Measurements from ENCODE around the gene TBCE. TPM values are rescaled to one million over a fixed set of nuclear protein-coding genes. Genes with fewer than 3 reads are reported as not detected.

The TBCE gene
- total RNA-seq, 1 experiment from 2014 or later, result 41.6 TPM

DNA sequence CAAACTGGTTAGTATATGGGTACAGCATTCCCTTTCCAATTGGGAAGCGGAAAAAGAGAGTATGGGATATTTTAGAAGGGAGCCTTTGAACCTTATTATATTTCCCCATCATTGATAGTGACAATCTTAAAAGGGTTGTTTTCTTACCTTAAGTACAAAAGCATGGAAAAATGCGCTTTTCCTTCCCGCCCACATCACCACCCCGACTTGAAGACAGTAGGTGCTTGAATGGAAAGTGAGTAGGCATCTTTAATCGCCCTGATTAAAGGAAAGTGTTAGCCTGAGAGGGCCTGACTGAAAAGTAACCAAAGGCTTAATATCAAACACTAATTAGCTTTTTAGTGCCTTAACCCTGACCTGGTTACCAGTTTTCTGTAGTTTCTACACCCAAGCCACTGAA lies 23.5 kb upstream of the TBCE start:
- H3K9me3 Mint-ChIP-seq, result no peaks in the 10 kb centered on the region; a peak in 1 of 5 replicates
- H3K36me3 Mint-ChIP-seq (ENCODE audit: insufficient read depth in 1 of 3, low read depth in 3 of 3), result peaks cover 10 to 30% (median 27%) of the 10 kb centered on the region in 3 experiments; a peak in 6 of 7 replicates
- Histone ChIP-seq H3K23ac (ENCODE audit: insufficient read length, low read depth, low read length) (no peak overlapping the region), H3K9ac (ENCODE audit: extremely low read depth, insufficient read length, low read length) (no peak overlapping the region), H3K56ac (ENCODE audit: insufficient read length, low read depth, low read length) (no peak overlapping the region), H4K91ac (ENCODE audit: insufficient read length, low read depth, low read length) (no peak overlapping the region), H2AFZ (ENCODE audit: low read length) (no peak overlapping the region), H2AK5ac (ENCODE audit: insufficient read length, low read length) (no peak overlapping the region), H2BK15ac (ENCODE audit: low read depth, low read length) (no peak overlapping the region), H4K5ac (ENCODE audit: insufficient read length, low read depth, low read length) (no peak overlapping the region), H3K9me3 (ENCODE audit: control insufficient read depth, low read depth, low read length) (no peaks in the 10 kb centered on the region), H3K4me1 (ENCODE audit: insufficient read depth, low read length) (no peaks in the 10 kb centered on the region), H3K27me3 (ENCODE audit: insufficient read depth, low read length) (no peaks in the 10 kb centered on the region), H3K27ac (ENCODE audit: insufficient read length, low read depth, low read length) (no peak overlapping the region), H3T11ph (ENCODE audit: low read length) (no peak overlapping the region), H4K8ac (replicated peaks; ENCODE audit: insufficient read length, low read depth, low read length) (no peak overlapping the region), H2BK12ac (ENCODE audit: insufficient read length, low read depth, low read length) (no peak overlapping the region), H3K79me1 (ENCODE audit: insufficient read depth, low read depth, low read length, poor library complexity, severe bottlenecking) (no peaks in the 10 kb centered on the region), H2BK20ac (ENCODE audit: low read depth, low read length, poor library complexity, severe bottlenecking) (no peak overlapping the region), H2BK5ac (ENCODE audit: insufficient read length, low read length) (no peak overlapping the region), H4K20me1 (ENCODE audit: control insufficient read depth, insufficient read depth, insufficient read length) (no peaks in the 10 kb centered on the region), H3K18ac (ENCODE audit: insufficient read length, low read depth, low read length) (no peak overlapping the region), H2BK120ac (ENCODE audit: low read depth, low read length, poor library complexity, severe bottlenecking) (no peak overlapping the region), H3K4ac (ENCODE audit: low read depth, low read length) (no peak overlapping the region), H3K4me2 (ENCODE audit: insufficient read depth, insufficient read length, low read length) (no peak overlapping the region), H3K14ac (ENCODE audit: insufficient read depth, low read length) (no peak overlapping the region), H3K79me2 (ENCODE audit: insufficient read depth, low read length) (no peaks in the 10 kb centered on the region), H3K23me2 (ENCODE audit: insufficient read length, low read depth, low read length, poor library complexity, severe bottlenecking) (no peaks in the 10 kb centered on the region)
- no peaks in the 10 kb centered on the region for H3K27me3 Mint-ChIP-seq (ENCODE audit: low read depth)
- no CpG with 5 or more reads among the region's 5 CpGs for WGBS (ENCODE audit: extremely low coverage, insufficient read length, low lambda C conversion rate)
- TF ChIP-seq, protein P1, sequence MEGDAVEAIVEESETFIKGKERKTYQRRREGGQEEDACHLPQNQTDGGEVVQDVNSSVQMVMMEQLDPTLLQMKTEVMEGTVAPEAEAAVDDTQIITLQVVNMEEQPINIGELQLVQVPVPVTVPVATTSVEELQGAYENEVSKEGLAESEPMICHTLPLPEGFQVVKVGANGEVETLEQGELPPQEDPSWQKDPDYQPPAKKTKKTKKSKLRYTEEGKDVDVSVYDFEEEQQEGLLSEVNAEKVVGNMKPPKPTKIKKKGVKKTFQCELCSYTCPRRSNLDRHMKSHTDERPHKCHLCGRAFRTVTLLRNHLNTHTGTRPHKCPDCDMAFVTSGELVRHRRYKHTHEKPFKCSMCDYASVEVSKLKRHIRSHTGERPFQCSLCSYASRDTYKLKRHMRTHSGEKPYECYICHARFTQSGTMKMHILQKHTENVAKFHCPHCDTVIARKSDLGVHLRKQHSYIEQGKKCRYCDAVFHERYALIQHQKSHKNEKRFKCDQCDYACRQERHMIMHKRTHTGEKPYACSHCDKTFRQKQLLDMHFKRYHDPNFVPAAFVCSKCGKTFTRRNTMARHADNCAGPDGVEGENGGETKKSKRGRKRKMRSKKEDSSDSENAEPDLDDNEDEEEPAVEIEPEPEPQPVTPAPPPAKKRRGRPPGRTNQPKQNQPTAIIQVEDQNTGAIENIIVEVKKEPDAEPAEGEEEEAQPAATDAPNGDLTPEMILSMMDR (conservative IDR thresholded peaks at IDR 0.05), result no peak
- DNase-seq, result no peak
- peaks cover 3 to 4% of the 10 kb centered on the region in 2 experiments; a peak in 2 of 4 replicates for H3K4me1 Mint-ChIP-seq
- H3K4me3 Mint-ChIP-seq, result no peak overlapping the region
- no peak overlapping the region; a peak in 1 of 7 replicates for H3K27ac Mint-ChIP-seq
